Endothelial cell of umbilical vein (primary cell): ENCODE results near the gene LIM2. TPM values are rescaled to one million over a fixed set of nuclear protein-coding genes. Genes with fewer than 3 reads are reported as not detected.

ENCODE experiments used
- BruUV-seq: library from RNA; stranded (reverse); fragments of 400-500 nt; replicated peaks from 2 replicates; lab custom pipeline; 2021; lab: Mats Ljungman, UMichigan
- CTCF ChIA-PET: fragments of 300-600, 350-600 bp; sonication (Branson Sonifier 250); formaldehyde crosslinking; loops from one replicate; lab custom pipeline; 2021; ENCODE audit warnings: antibody characterized with exemption, inconsistent platforms; lab: Charles Lee
- POLR2A ChIA-PET: fragments of 300-600, 350-600 bp; sonication (Branson Sonifier 250); formaldehyde crosslinking; loops from one replicate; lab custom pipeline; 2021; ENCODE audit warnings: antibody characterized with exemption, inconsistent platforms; lab: Charles Lee
- DNase-seq: peaks from one replicate; pipeline ENCODE4 v3.0.0-alpha.2; 2011; ENCODE audit warnings: low read depth, low spot score
- FAIRE-seq: peaks from 2 replicates; lab custom pipeline; 2011; peaks lifted over from hg19 to GRCh38; lab: Jason Lieb, UNC
- H2AFZ ChIP-seq: 2 replicates; pipeline ENCODE4 v1.6.0; 2012; ENCODE audit warnings: low read depth, low read length, control low read depth, inconsistent platforms
- H3K27ac ChIP-seq: 2 replicates; pipeline ENCODE4 v1.5.1; 2011; ENCODE audit warnings: low read depth, mild to moderate bottlenecking, control low read depth, low read length, moderate library complexity; ENCODE audit not compliant: insufficient read depth
- H3K27me3 ChIP-seq, 2 experiments: 2 replicates each; pipeline versions ENCODE4 v1.6.0 to v1.6.1; 2011; ENCODE audit warnings: low read length in 2 of 2, mixed read lengths in 1 of 2; ENCODE audit not compliant: control insufficient read depth in 2 of 2, insufficient read depth in 2 of 2
- H3K36me3 ChIP-seq, 2 experiments: 2 replicates in 1 of 2; 3 replicates in 1 of 2; pipeline ENCODE4 v1.5.1; 2011; ENCODE audit warnings: low read length in 2 of 2, mild to moderate bottlenecking in 1 of 2, moderate library complexity in 1 of 2; ENCODE audit not compliant: control insufficient read depth in 2 of 2, insufficient read depth in 2 of 2; ENCODE audit errors: extremely low read depth in 1 of 2
- H3K4me1 ChIP-seq: 3 replicates; pipeline ENCODE4 v1.5.1; 2011; ENCODE audit warnings: mild to moderate bottlenecking, low read length; ENCODE audit not compliant: control insufficient read depth, insufficient read depth; ENCODE audit errors: extremely low read depth
- H3K4me2 ChIP-seq: 2 replicates; pipeline ENCODE4 v1.6.1; 2011; ENCODE audit warnings: low read length, control low read depth, mixed read lengths; ENCODE audit not compliant: insufficient read depth
- H3K4me3 ChIP-seq, 3 experiments: fragments of 200-600 bp in 1 of 3; sonication (generic), shearing (Covaris generic) in 1 of 3; replicated peaks in 1 of 3; 2 replicates each; pipeline ENCODE4 v1.5.1; 2011 to 2016; ENCODE audit warnings: control low read depth in 3 of 3, low read length in 3 of 3, mild to moderate bottlenecking in 2 of 3, inconsistent platforms in 1 of 3, low read depth in 1 of 3, moderate library complexity in 1 of 3; ENCODE audit not compliant: insufficient read depth in 1 of 3
- H3K79me2 ChIP-seq: 2 replicates; pipeline ENCODE4 v1.6.0; 2012; ENCODE audit warnings: low read length, inconsistent platforms; ENCODE audit not compliant: control insufficient read depth, insufficient read depth
- H3K9ac ChIP-seq: replicated peaks from 2 replicates; pipeline ENCODE3; 2011; ENCODE audit warnings: low read length, control low read depth; ENCODE audit not compliant: insufficient read depth; ENCODE audit errors: extremely low read depth
- H3K9me1 ChIP-seq: replicated peaks from 3 replicates; pipeline ENCODE4 v1.6.0; 2011; ENCODE audit warnings: mild to moderate bottlenecking, low read length; ENCODE audit not compliant: control insufficient read depth, insufficient read depth; ENCODE audit errors: extremely low read depth
- H3K9me3 ChIP-seq: replicated peaks from 2 replicates; pipeline ENCODE4 v1.5.1; 2012; ENCODE audit warnings: low read length, inconsistent platforms; ENCODE audit not compliant: control insufficient read depth, insufficient read depth
- H4K20me1 ChIP-seq: replicated peaks from 2 replicates; pipeline ENCODE3; 2011; ENCODE audit warnings: mild to moderate bottlenecking, low read length; ENCODE audit not compliant: control insufficient read depth, insufficient read depth; ENCODE audit errors: extremely low read depth
- CTCF ChIP-seq, 2 donors: IDR thresholded peaks; 1 replicate in 1 of 2; 2 replicates in 1 of 2; pipeline ENCODE4 v1.5.1; 2011; ENCODE audit warnings: low read length in 2 of 2, mild to moderate bottlenecking in 2 of 2, moderate library complexity in 2 of 2, control low read depth in 1 of 2, inconsistent platforms in 1 of 2, low read depth in 1 of 2; ENCODE audit not compliant: insufficient read depth in 1 of 2; ENCODE audit errors: extremely low read depth in 1 of 2
- FOS ChIP-seq: IDR thresholded peaks from 2 replicates; pipeline ENCODE4 v1.6.1; 2011; ENCODE audit warnings: mild to moderate bottlenecking, low read length, moderate library complexity, borderline replicate concordance; ENCODE audit not compliant: insufficient read depth
- MYC ChIP-seq: IDR thresholded peaks from one replicate; pipeline ENCODE4 v1.6.1; 2011; ENCODE audit warnings: mild to moderate bottlenecking, low read depth, low read length
- POLR2A ChIP-seq: IDR thresholded peaks from 2 replicates; pipeline ENCODE4 v1.6.1; 2012; ENCODE audit warnings: low read depth, mild to moderate bottlenecking, control low read depth, low read length
- dilution Hi-C: fragments of 300-500 bp; cut with MboI; formaldehyde crosslinking; loops from one replicate; pipeline ENCODE4 v1.15.0; 2019; ENCODE audit warnings: low sequenced_read_pairs; ENCODE audit not compliant: extremely low pct_ligation_motif_present
- intact Hi-C: fragments of 100-400 bp; cut with micrococcal nuclease; formaldehyde crosslinking; loops from one replicate; pipeline ENCODE4 v1.10.0; 2022
- polyA plus RNA-seq, 4 experiments: library from polyadenylated mRNA; depleted of rRNA in 3 of 4; stranded (reverse) in 3 of 4; unstranded in 1 of 4; fragments of >200 nt; gene quantifications; 2 replicates each; pipeline versions ENCODE4 v1.2.1 to v1.2.3, GENCODE V29; 2011 to 2012; ENCODE audit warnings: missing spikeins in 1 of 4
- total RNA-seq: library from RNA; stranded (reverse); gene quantifications from 2 replicates; pipeline ENCODE4 v1.2.3, GENCODE V29; 2021
- TF ChIP-seq, protein P1 (sequence below): IDR thresholded peaks from 2 replicates; pipeline ENCODE4 v1.6.1; 2011; ENCODE audit not compliant: insufficient read depth, insufficient read length

LIM2 gene
- total and polyA plus RNA-seq, 2 donors (not counting 3 experiments of a cell fraction or from before 2014, with no cell fraction given): not detected

- no peak overlapping the region for H3K27ac ChIP-seq
- peaks cover 8% of the 10 kb centered on the region for H3K4me1 ChIP-seq
- no peaks in the 10 kb centered on the region for H4K20me1 ChIP-seq
- ChIA-PET POLR2A (interaction anchor here (1.5 kb wide), 1 partner anchor 24 kb away, joined by 4 read pairs; no protein-coding TSS in a partner anchor), CTCF (interaction anchor here (0.7 to 1.8 kb wide), 6 partner anchors 18 to 348 kb away, joined by 3 to 6 read pairs (median 4); no protein-coding TSS in a partner anchor)
- no TSS peak for BruUV-seq
- dilution Hi-C loops (no loop called here), intact Hi-C loops (no loop called here)
- H3K27me3 ChIP-seq: no peaks in the 10 kb centered on the region
- H3K36me3 ChIP-seq: no peaks in the 10 kb centered on the region
- H3K9ac ChIP-seq: no peak overlapping the region
- no peak for DNase-seq
- H3K4me3 ChIP-seq: no peak overlapping the region
- FAIRE-seq: no peak
- H2AFZ ChIP-seq: no peak overlapping the region
- H3K79me2 ChIP-seq: no peaks in the 10 kb centered on the region
- TF ChIP-seq POLR2A (no peak), MYC (no peak), CTCF (IDR thresholded peaks at IDR 0.05; ENCODE audit: extremely low read depth in 1 of 2, insufficient read depth in 1 of 2, low read depth in 1 of 2, low read length in 2 of 2) (no peak), FOS (no peak)
- TF ChIP-seq, protein P1, sequence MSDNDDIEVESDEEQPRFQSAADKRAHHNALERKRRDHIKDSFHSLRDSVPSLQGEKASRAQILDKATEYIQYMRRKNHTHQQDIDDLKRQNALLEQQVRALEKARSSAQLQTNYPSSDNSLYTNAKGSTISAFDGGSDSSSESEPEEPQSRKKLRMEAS: no peak
- H3K4me2 ChIP-seq: no peak overlapping the region
- no peaks in the 10 kb centered on the region for H3K9me1 ChIP-seq
- H3K9me3 ChIP-seq: no peaks in the 10 kb centered on the region
These were observed 46.7 kb downstream of the LIM2 start for GRCh38 chr19:51341066-51341465.
